H1 (cell line): ENCODE data around the gene ZHX3. TPM values are rescaled to one million over a fixed set of nuclear protein-coding genes. Genes with fewer than 3 reads are reported as not detected.

ENCODE experiments used
- CTCF ChIA-PET: fragments of 300-600 bp; sonication (Branson Sonifier 250); formaldehyde crosslinking; loops from one replicate; lab custom pipeline; 2021; ENCODE audit not compliant: partially characterized antibody; lab: Charles Lee
- POLR2A ChIA-PET: fragments of 300-600 bp; sonication (Branson Sonifier 250); formaldehyde crosslinking; loops from one replicate; lab custom pipeline; 2021; ENCODE audit warnings: inconsistent platforms; ENCODE audit not compliant: partially characterized antibody; lab: Charles Lee
- DNase-seq, 2 experiments: peaks; one replicate each; pipeline versions ENCODE4 v3.0.0 to v3.0.0-alpha.2; 2010 to 2022; ENCODE audit warnings: low spot score in 2 of 2, low read depth in 1 of 2, mixed read lengths in 1 of 2
- FAIRE-seq: peaks from 2 replicates; lab custom pipeline; 2011; peaks lifted over from hg19 to GRCh38; lab: Jason Lieb, UNC
- H2AFZ ChIP-seq: 2 replicates; pipeline ENCODE4 v1.8.1; 2012; ENCODE audit warnings: low read length, inconsistent platforms
- H2AK5ac ChIP-seq: 2 replicates; pipeline ENCODE4 v1.6.1; 2013; ENCODE audit warnings: low read depth, low read length
- H2BK120ac ChIP-seq: replicated peaks from 2 replicates; pipeline ENCODE3; 2013; ENCODE audit warnings: low read depth, low read length, inconsistent platforms
- H2BK12ac ChIP-seq: 2 replicates; pipeline ENCODE4 v1.6.1; 2013; ENCODE audit warnings: low read depth, low read length
- H2BK15ac ChIP-seq: 2 replicates; pipeline ENCODE4 v1.6.1; 2013; ENCODE audit warnings: low read length
- H2BK20ac ChIP-seq: 2 replicates; pipeline ENCODE4 v1.6.1; 2013; ENCODE audit warnings: low read length
- H2BK5ac ChIP-seq: 2 replicates; pipeline ENCODE4 v1.6.1; 2013; ENCODE audit warnings: low read depth, low read length
- H3K14ac ChIP-seq: 2 replicates; pipeline ENCODE4 v1.6.1; 2013; ENCODE audit warnings: inconsistent platforms; ENCODE audit not compliant: insufficient read length
- H3K18ac ChIP-seq: 2 replicates; pipeline ENCODE4 v1.6.1; 2013; ENCODE audit warnings: low read length; ENCODE audit errors: extremely low read depth
- H3K23ac ChIP-seq: 2 replicates; pipeline ENCODE4 v1.6.1; 2013; ENCODE audit warnings: inconsistent platforms; ENCODE audit not compliant: insufficient read length
- H3K23me2 ChIP-seq: 2 replicates; pipeline ENCODE4 v1.6.1; 2013; ENCODE audit warnings: low read depth, low read length
- H3K27ac ChIP-seq: 2 replicates; pipeline ENCODE4 v1.6.1; 2011; ENCODE audit warnings: low read depth, low read length, inconsistent platforms
- H3K27me3 ChIP-seq, 4 experiments: replicated peaks in 1 of 4; 1 replicate in 1 of 4; 2 replicates in 3 of 4; pipeline versions ENCODE4 v1.6.1 to v1.8.1; 2011 to 2013; ENCODE audit warnings: low read length in 3 of 4, mild to moderate bottlenecking in 3 of 4, inconsistent platforms in 2 of 4, mixed read lengths in 2 of 4, moderate library complexity in 1 of 4; ENCODE audit not compliant: control insufficient read depth in 3 of 4, insufficient read depth in 3 of 4; ENCODE audit errors: extremely low read depth in 1 of 4
- H3K36me3 ChIP-seq, 4 experiments: 2 replicates each; pipeline versions ENCODE4 v1.6.1 to v1.8.1; 2011 to 2013; ENCODE audit warnings: mild to moderate bottlenecking in 4 of 4, low read length in 3 of 4, moderate library complexity in 2 of 4, control low read depth in 1 of 4, inconsistent platforms in 1 of 4; ENCODE audit not compliant: insufficient read depth in 4 of 4, control insufficient read depth in 2 of 4
- H3K4ac ChIP-seq: replicated peaks from 2 replicates; pipeline ENCODE3; 2013; ENCODE audit warnings: low read length, low read depth, mixed read lengths, inconsistent platforms; ENCODE audit not compliant: insufficient read length
- H3K4me1 ChIP-seq, 4 experiments: replicated peaks in 1 of 4; 1 replicate in 1 of 4; 2 replicates in 3 of 4; pipeline versions ENCODE4 v1.6.1 to v1.8.1; 2011 to 2013; ENCODE audit warnings: low read length in 3 of 4, inconsistent platforms in 2 of 4, mixed read lengths in 1 of 4; ENCODE audit not compliant: insufficient read depth in 4 of 4, control insufficient read depth in 3 of 4
- H3K4me2 ChIP-seq, 2 experiments: 2 replicates each; pipeline versions ENCODE4 v1.6.1 to v1.8.1; 2011 to 2013; ENCODE audit warnings: low read depth in 2 of 2, low read length in 2 of 2, control low read depth in 1 of 2, inconsistent platforms in 1 of 2, mild to moderate bottlenecking in 1 of 2; ENCODE audit not compliant: insufficient read depth in 1 of 2
- H3K4me3 ChIP-seq, 4 experiments: fragments of 200-600, 300-600 bp in 1 of 4; sonication (generic), shearing (Covaris generic), sonication (Bioruptor Twin) in 1 of 4; 2 replicates each; pipeline versions ENCODE4 v1.5.1 to v1.8.1; 2011 to 2016; ENCODE audit warnings: low read length in 4 of 4, low read depth in 3 of 4, control low read depth in 2 of 4, inconsistent platforms in 2 of 4, mild to moderate bottlenecking in 2 of 4, mixed read lengths in 1 of 4, moderate library complexity in 1 of 4; ENCODE audit not compliant: insufficient read depth in 2 of 4; ENCODE audit errors: extremely low read depth in 1 of 4
- H3K56ac ChIP-seq: replicated peaks from 2 replicates; pipeline ENCODE3; 2013; ENCODE audit warnings: low read depth, mild to moderate bottlenecking, mixed read lengths, low read length, inconsistent platforms; ENCODE audit not compliant: insufficient read length
- H3K79me1 ChIP-seq: 2 replicates; pipeline ENCODE4 v1.6.1; 2013; ENCODE audit warnings: low read depth, low read length, control low read depth
- H3K79me2 ChIP-seq, 2 experiments: 2 replicates each; pipeline versions ENCODE4 v1.6.1 to v1.8.1; 2012 to 2013; ENCODE audit warnings: low read length in 2 of 2, mild to moderate bottlenecking in 2 of 2, inconsistent platforms in 1 of 2; ENCODE audit not compliant: insufficient read depth in 2 of 2, control insufficient read depth in 1 of 2
- H3K9ac ChIP-seq, 4 experiments: replicated peaks in 1 of 4; 1 replicate in 1 of 4; 2 replicates in 3 of 4; pipeline versions ENCODE4 v1.6.1 to v1.8.1; 2011 to 2013; ENCODE audit warnings: low read depth in 3 of 4, low read length in 3 of 4, control low read depth in 2 of 4, mild to moderate bottlenecking in 2 of 4, moderate library complexity in 2 of 4, inconsistent platforms in 1 of 4; ENCODE audit errors: extremely low read depth in 1 of 4
- H3K9me3 ChIP-seq, 2 experiments: 2 replicates each; pipeline versions ENCODE4 v1.6.1 to v1.8.1; 2012 to 2013; ENCODE audit warnings: mild to moderate bottlenecking in 2 of 2, moderate library complexity in 2 of 2, control low read depth in 1 of 2, inconsistent platforms in 1 of 2, low read depth in 1 of 2, low read length in 1 of 2, mixed read lengths in 1 of 2; ENCODE audit not compliant: insufficient read depth in 2 of 2
- H4K20me1 ChIP-seq, 2 experiments: replicated peaks in 1 of 2; 2 replicates each; pipeline versions ENCODE3 to v1.8.1; 2011 to 2013; ENCODE audit warnings: inconsistent platforms in 2 of 2, low read length in 2 of 2, mild to moderate bottlenecking in 1 of 2; ENCODE audit not compliant: insufficient read depth in 2 of 2, control insufficient read depth in 1 of 2
- H4K5ac ChIP-seq: 2 replicates; pipeline ENCODE4 v1.6.1; 2013; ENCODE audit warnings: low read length, low read depth, mixed read lengths, inconsistent platforms; ENCODE audit not compliant: insufficient read length
- H4K8ac ChIP-seq: 2 replicates; pipeline ENCODE4 v1.8.0; 2013; ENCODE audit warnings: mild to moderate bottlenecking, moderate library complexity, low read length, inconsistent platforms; ENCODE audit not compliant: insufficient read depth; ENCODE audit errors: extremely low read depth
- H4K91ac ChIP-seq: replicated peaks from 2 replicates; pipeline ENCODE3; 2013; ENCODE audit warnings: low read length, mixed read lengths, inconsistent platforms; ENCODE audit not compliant: insufficient read length
- ASH2L ChIP-seq: fragments of 200-600, 300-600 bp; sonication (generic); IDR thresholded peaks from one replicate; pipeline ENCODE4 v1.7.1; 2017; ENCODE audit warnings: low read length
- CBX8 ChIP-seq: fragments of 300-800, 300-1000 bp; sonication (generic); IDR thresholded peaks from 2 replicates; pipeline ENCODE4 v1.7.1; 2016; ENCODE audit warnings: low read depth, low read length, borderline replicate concordance
- CHD1 ChIP-seq: IDR thresholded peaks from 2 replicates; pipeline ENCODE4 v1.6.1; 2012; ENCODE audit warnings: low read depth, low read length, improper control_type of control experiment
- E2F6 ChIP-seq: IDR thresholded peaks from 2 replicates; pipeline ENCODE4 v1.6.1; 2012; ENCODE audit warnings: inconsistent platforms
- GTF2F1 ChIP-seq: IDR thresholded peaks from 2 replicates; pipeline ENCODE4 v1.6.1; 2012; ENCODE audit warnings: low read depth, low read length, improper control_type of control experiment, borderline replicate concordance
- RXRA ChIP-seq: IDR thresholded peaks from 2 replicates; pipeline ENCODE4 v1.6.1; 2011; ENCODE audit warnings: low read depth, mild to moderate bottlenecking, low read length, moderate library complexity; ENCODE audit not compliant: insufficient read depth
- SIN3A ChIP-seq, 2 experiments: IDR thresholded peaks in 1 of 2; conservative IDR thresholded peaks in 1 of 2; 2 replicates each; pipeline ENCODE4 v1.6.1; 2011 to 2012; ENCODE audit warnings: low read length in 2 of 2, improper control_type of control experiment in 1 of 2, low read depth in 1 of 2, mild to moderate bottlenecking in 1 of 2
- SP4 ChIP-seq: IDR thresholded peaks from 2 replicates; pipeline ENCODE4 v1.6.1; 2012; ENCODE audit warnings: low read length, inconsistent platforms
- USF2 ChIP-seq: IDR thresholded peaks from 2 replicates; pipeline ENCODE4 v1.6.1; 2011; ENCODE audit warnings: low read length, improper control_type of control experiment
- WGBS, 2 experiments: shearing (Covaris generic) in 1 of 2; methylation state at CpG; one replicate each; pipeline versions ENCODE4 v1.1.6 to v1.1.7; 2013 to 2015; ENCODE audit warnings: low lambda C conversion rate in 2 of 2, mixed read lengths in 2 of 2, inconsistent platforms in 1 of 2, low coverage in 1 of 2, missing lambda C conversion rate in 1 of 2; ENCODE audit not compliant: insufficient replicate concordance in 2 of 2, insufficient coverage in 1 of 2, insufficient read length in 1 of 2; ENCODE audit errors: extremely low coverage in 1 of 2, missing lambda C conversion rate in 1 of 2; 5-methylcytosine and 5-hydroxymethylcytosine counted together
- polyA plus RNA-seq, 7 experiments: library from polyadenylated mRNA; depleted of rRNA in 3 of 7; stranded (reverse) in 5 of 7; unstranded in 2 of 7; fragments of >200 nt in 5 of 7; fragments of 200-250 nt in 2 of 7; gene quantifications; 1 replicate in 5 of 7; 2 replicates in 1 of 7; 4 replicates in 1 of 7; pipeline versions ENCODE4 v1.2.1 to v1.2.3, GENCODE V29; 2011 to 2013; ENCODE audit warnings: missing spikeins in 2 of 7, mixed read lengths in 2 of 7
- total RNA-seq: library from RNA; stranded (reverse); fragmentation: NEBNext Ultra II Directional; extraction: Animal tissue kit (Norgen Biotek cat#: 25700); gene quantifications from 2 replicates; pipeline ENCODE4 v1.2.1, GENCODE V29; 2021

ZHX3 gene
- total and polyA plus RNA-seq, 2 of the 8 experiments (the other 6 are each of a cell fraction or from before 2014, with no cell fraction given): 1.00 to 7.8 TPM

- no peak overlapping the region for H4K5ac ChIP-seq
- H2BK12ac ChIP-seq: no peak overlapping the region
- no peak overlapping the region for H2BK120ac ChIP-seq
- H3K9me3 ChIP-seq: no peaks in the 10 kb centered on the region
- no peaks in the 10 kb centered on the region for H3K4me1 ChIP-seq
- no peaks in the 10 kb centered on the region for H3K23me2 ChIP-seq
- H2AFZ ChIP-seq: no peak overlapping the region
- H3K79me2 ChIP-seq: no peaks in the 10 kb centered on the region
- no peak overlapping the region for H3K4me2 ChIP-seq
- H3K36me3 ChIP-seq: no peaks in the 10 kb centered on the region
- no peak overlapping the region for H2BK15ac ChIP-seq
- ChIA-PET CTCF (interaction anchor here (1.1 to 2.2 kb wide), 2 partner anchors 84 to 148 kb away, joined by 3 to 8 read pairs; no protein-coding TSS in a partner anchor), POLR2A (no interaction called here)
- H3K27me3 ChIP-seq: 0 out of 7 replicates have a peak, but pooled peaks cover 0 to 2% (median 0%) of the 10 kb centered on the region in 4 experiments
- H3K4me3 ChIP-seq: no peak overlapping the region
- no peak overlapping the region for H4K91ac ChIP-seq
- H3K4ac ChIP-seq: no peak overlapping the region
- no peak overlapping the region for H3K27ac ChIP-seq
- H3K79me1 ChIP-seq: no peaks in the 10 kb centered on the region
- H2BK5ac ChIP-seq: no peak overlapping the region
- no peak overlapping the region for H3K14ac ChIP-seq
- FAIRE-seq (no peak), DNase-seq (no peak)
- H3K18ac ChIP-seq: no peak overlapping the region
- no peak overlapping the region for H3K23ac ChIP-seq
- TF ChIP-seq ASH2L (no peak), CHD1 (no peak), USF2 (no peak), GTF2F1 (no peak), RXRA (no peak), SP4 (no peak), CBX8 (no peak), SIN3A (conservative IDR thresholded peaks at IDR 0.05 in 1 of 2, IDR thresholded peaks at IDR 0.05 in 1 of 2; ENCODE audit: low read depth in 1 of 2, low read length in 2 of 2) (no peak), E2F6 (no peak)
- H3K56ac ChIP-seq: no peak overlapping the region
- H2AK5ac ChIP-seq: no peak overlapping the region
- no peaks in the 10 kb centered on the region for H4K20me1 ChIP-seq
- no peak overlapping the region for H3K9ac ChIP-seq
- H2BK20ac ChIP-seq: no peak overlapping the region
- 75% methylated on average over 2 of the region's 2 CpGs; no CpG with 5 or more reads in 1 of the 2 experiments for WGBS, 2 experiments
- H4K8ac ChIP-seq: no peak overlapping the region
Measured at GRCh38 chr20:41334036-41334435, 16.5 kb upstream of the ZHX3 start.
